ENCODE measurements around the gene PDGFRA.

The PDGFRA gene

GRCh38 chr4:54282837-54283236 is 53.7 kb downstream of the PDGFRA start:
- H3K27ac ChIP-seq: no peak overlapping the region

GRCh38 chr4:54289316-54289715 is 60.2 kb downstream of the PDGFRA start:
- Histone ChIP-seq H3K4me2 (ENCODE audit: low read length) (no peak overlapping the region), H3K4me3 (ENCODE audit: low read depth, low read length) (no peak overlapping the region), H3K4me1 (no peaks in the 10 kb centered on the region), H3K9ac (no peak overlapping the region), H3K36me3 (ENCODE audit: control insufficient read depth, insufficient read depth, low read length) (no peaks in the 10 kb centered on the region), H3K27ac (no peak overlapping the region), H3K27me3 (ENCODE audit: control insufficient read depth, insufficient read depth, low read length) (no peaks in the 10 kb centered on the region), H3K79me2 (no peaks in the 10 kb centered on the region), H2AFZ (no peak overlapping the region), H3K9me3 (ENCODE audit: control insufficient read depth, low read length) (no peaks in the 10 kb centered on the region)
- TF ChIP-seq CTCF (IDR thresholded peaks at IDR 0.05): no peak

More at GRCh38 chr4:54282837-54283236, 53.7 kb downstream of the PDGFRA start:
- Histone ChIP-seq H3K79me2 (no peaks in the 10 kb centered on the region), H3K27me3 (ENCODE audit: control insufficient read depth, insufficient read depth, low read length) (no peaks in the 10 kb centered on the region), H3K4me1 (no peaks in the 10 kb centered on the region), H2AFZ (no peak overlapping the region), H3K36me3 (ENCODE audit: control insufficient read depth, insufficient read depth, low read length) (no peaks in the 10 kb centered on the region), H3K4me2 (ENCODE audit: low read length) (no peak overlapping the region), H3K9ac (no peak overlapping the region), H3K4me3 (ENCODE audit: low read depth, low read length) (no peak overlapping the region), H3K9me3 (ENCODE audit: control insufficient read depth, low read length) (no peaks in the 10 kb centered on the region)
- no peak for TF ChIP-seq CTCF (IDR thresholded peaks at IDR 0.05)

- no peak overlapping the region for H3K9ac ChIP-seq
- TF ChIP-seq CTCF (IDR thresholded peaks at IDR 0.05): no peak
- H3K4me3 ChIP-seq (ENCODE audit: low read depth, low read length): no peak overlapping the region
- H3K4me2 ChIP-seq (ENCODE audit: low read length): no peak overlapping the region
- H3K9me3 ChIP-seq (ENCODE audit: control insufficient read depth, low read length): no peaks in the 10 kb centered on the region
- no peaks in the 10 kb centered on the region for H3K27me3 ChIP-seq (ENCODE audit: control insufficient read depth, insufficient read depth, low read length)
- no peaks in the 10 kb centered on the region for H3K4me1 ChIP-seq
- H3K79me2 ChIP-seq: no peaks in the 10 kb centered on the region
- H3K27ac ChIP-seq: no peak overlapping the region
- H3K36me3 ChIP-seq (ENCODE audit: control insufficient read depth, insufficient read depth, low read length): no peaks in the 10 kb centered on the region
- no peak overlapping the region for H2AFZ ChIP-seq
Observed at GRCh38 chr4:54290980-54291379, 61.9 kb downstream of the PDGFRA start.

GRCh38 chr4:54296548-54297203 is 67.6 kb downstream of the PDGFRA start:
- no peak overlapping the region for H3K4me2 ChIP-seq (ENCODE audit: low read length)
- H3K9ac ChIP-seq: no peak overlapping the region
- H2AFZ ChIP-seq: no peak overlapping the region
- no peak overlapping the region for H3K27ac ChIP-seq
- H3K27me3 ChIP-seq (ENCODE audit: control insufficient read depth, insufficient read depth, low read length): no peaks in the 10 kb centered on the region
- TF ChIP-seq CTCF (IDR thresholded peaks at IDR 0.05): no peak
- no peaks in the 10 kb centered on the region for H3K4me1 ChIP-seq
- H3K4me3 ChIP-seq (ENCODE audit: low read depth, low read length): no peak overlapping the region
- no peaks in the 10 kb centered on the region for H3K36me3 ChIP-seq (ENCODE audit: control insufficient read depth, insufficient read depth, low read length)
- no peaks in the 10 kb centered on the region for H3K9me3 ChIP-seq (ENCODE audit: control insufficient read depth, low read length)
- no peaks in the 10 kb centered on the region for H3K79me2 ChIP-seq

GRCh38 chr4:54308110-54308509 is 79.0 kb downstream of the PDGFRA start:
- Histone ChIP-seq H3K27me3 (ENCODE audit: control insufficient read depth, insufficient read depth, low read length) (no peaks in the 10 kb centered on the region), H3K27ac (no peak overlapping the region), H3K9ac (no peak overlapping the region), H3K36me3 (ENCODE audit: control insufficient read depth, insufficient read depth, low read length) (no peaks in the 10 kb centered on the region), H3K9me3 (ENCODE audit: control insufficient read depth, low read length) (no peaks in the 10 kb centered on the region), H3K4me3 (ENCODE audit: low read depth, low read length) (no peak overlapping the region), H3K4me2 (ENCODE audit: low read length) (no peak overlapping the region), H2AFZ (no peak overlapping the region), H3K79me2 (no peaks in the 10 kb centered on the region), H3K4me1 (no peaks in the 10 kb centered on the region)
- TF ChIP-seq CTCF (IDR thresholded peaks at IDR 0.05): no peak

Measured in parathyroid adenoma (tissue), 2 donors.